Measurements from ENCODE around the gene KCNE1.
"Not testable (repeated sequence)": the region's sequence is repeated elsewhere in the genome, so short reads cannot be mapped to it uniquely, and the experiment has no call there.

Gene KCNE1

DNA sequence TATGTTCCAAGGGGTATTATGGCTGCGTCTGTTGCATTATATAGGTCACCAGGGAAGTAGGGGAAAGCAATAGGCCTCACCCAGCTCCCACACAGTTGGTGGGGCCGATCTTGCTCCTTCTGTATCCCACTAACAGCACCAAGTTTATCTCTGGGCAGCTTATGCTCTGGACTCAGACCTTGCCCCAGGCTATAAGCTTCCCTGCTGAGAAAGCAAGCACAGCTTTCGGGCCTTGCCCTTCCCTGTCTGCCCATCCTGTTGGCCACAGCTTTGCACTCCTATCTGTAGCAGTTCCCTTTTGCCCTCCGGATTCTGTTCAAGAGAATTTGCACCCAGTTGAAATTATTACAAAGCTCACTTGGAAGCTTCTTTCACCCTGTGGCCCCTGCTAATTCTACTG is 12.9 kb downstream of the KCNE1 start:
- no peak for DNase-seq (ENCODE audit: low read depth, low spot score)
- Histone ChIP-seq H3K36me3 (ENCODE audit: insufficient read depth, low read length) (no peaks in the 10 kb centered on the region), H3K9me3 (ENCODE audit: low read depth, low read length) (no peaks in the 10 kb centered on the region), H3K9ac (ENCODE audit: insufficient read length) (no peak overlapping the region), H3K27ac (no peak overlapping the region), H3K4me3 (no peak overlapping the region)
- no peak for TF ChIP-seq EZH2 (IDR thresholded peaks at IDR 0.05)
- no peak for TF ChIP-seq FOXP2 (optimal IDR thresholded peaks at IDR 0.05; ENCODE audit: control extremely low read depth, extremely low read length, insufficient read depth)
- no peak for TF ChIP-seq POLR2AphosphoS5 (IDR thresholded peaks at IDR 0.05; ENCODE audit: borderline replicate concordance, low read depth, low read length)

DNA sequence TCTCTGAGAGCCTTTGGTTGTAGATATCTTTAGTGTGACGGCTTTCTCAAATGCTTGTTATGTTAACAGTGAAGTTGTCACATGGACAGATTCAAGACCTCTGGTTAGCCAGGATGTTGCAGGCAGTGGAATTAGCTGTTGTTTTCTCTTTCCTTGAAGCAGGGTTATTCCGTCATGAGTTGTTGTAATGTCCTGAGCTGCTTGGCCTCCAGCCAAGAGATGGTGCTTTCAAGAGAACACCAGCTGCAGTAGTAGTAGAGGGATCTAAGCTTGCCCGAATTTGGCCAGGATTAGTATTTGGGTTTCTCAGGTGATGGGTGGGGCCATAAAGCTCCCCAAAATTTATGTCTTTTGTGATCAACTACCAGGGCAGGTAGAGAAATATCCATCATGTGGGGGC is 13.4 kb downstream of the KCNE1 start:
- H3K36me3 ChIP-seq (ENCODE audit: insufficient read depth, low read length) = no peaks in the 10 kb centered on the region
- H3K9ac ChIP-seq (ENCODE audit: insufficient read length) = no peak overlapping the region
- DNase-seq (ENCODE audit: low read depth, low spot score) = no peak
- H3K27ac ChIP-seq = no peak overlapping the region
- no peak for TF ChIP-seq FOXP2 (optimal IDR thresholded peaks at IDR 0.05; ENCODE audit: control extremely low read depth, extremely low read length, insufficient read depth)
- TF ChIP-seq POLR2AphosphoS5 (IDR thresholded peaks at IDR 0.05; ENCODE audit: borderline replicate concordance, low read depth, low read length) = no peak
- TF ChIP-seq EZH2 (IDR thresholded peaks at IDR 0.05) = no peak
- no peaks in the 10 kb centered on the region for H3K9me3 ChIP-seq (ENCODE audit: low read depth, low read length)
- H3K4me3 ChIP-seq = no peak overlapping the region

- not testable (repeated sequence) for H3K4me3 ChIP-seq; H3K27ac ChIP-seq; DNase-seq (ENCODE audit: low read depth, low spot score); H3K9me3 ChIP-seq (ENCODE audit: low read depth, low read length); H3K36me3 ChIP-seq (ENCODE audit: insufficient read depth, low read length); H3K9ac ChIP-seq (ENCODE audit: insufficient read length)
These were observed 28.2 kb downstream of the KCNE1 start for GRCh38 chr21:34483854-34484253.

DNA sequence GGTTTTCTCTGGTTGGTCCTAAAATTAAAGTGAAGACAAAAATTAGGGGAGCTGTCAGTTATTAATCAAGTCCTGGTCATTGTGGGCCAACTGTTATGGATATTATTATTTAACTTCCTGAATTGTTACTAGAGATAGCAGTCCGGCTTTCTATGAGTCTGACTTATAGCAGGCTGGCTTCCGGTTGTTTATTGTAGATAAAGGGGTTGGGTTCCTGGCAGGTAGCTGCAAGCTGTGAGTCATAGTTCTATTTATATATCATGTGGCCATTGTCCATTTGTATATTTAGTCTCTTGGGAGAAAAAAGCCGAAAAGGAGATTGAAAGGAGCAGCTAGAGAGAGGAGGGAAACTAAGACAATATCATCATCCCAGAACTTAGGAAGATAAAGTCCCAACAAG is 28.6 kb downstream of the KCNE1 start:
- H3K9ac ChIP-seq (ENCODE audit: insufficient read length); H3K27ac ChIP-seq; H3K4me3 ChIP-seq; H3K9me3 ChIP-seq (ENCODE audit: low read depth, low read length); DNase-seq (ENCODE audit: low read depth, low spot score); H3K36me3 ChIP-seq (ENCODE audit: insufficient read depth, low read length): not testable (repeated sequence)

- DNase-seq (ENCODE audit: low read depth, low spot score); H3K27ac ChIP-seq; H3K36me3 ChIP-seq (ENCODE audit: insufficient read depth, low read length); H3K9ac ChIP-seq (ENCODE audit: insufficient read length); H3K9me3 ChIP-seq (ENCODE audit: low read depth, low read length); H3K4me3 ChIP-seq: not testable (repeated sequence)
These were observed 44.7 kb downstream of the KCNE1 start for GRCh38 chr21:34467333-34467732.

DNA sequence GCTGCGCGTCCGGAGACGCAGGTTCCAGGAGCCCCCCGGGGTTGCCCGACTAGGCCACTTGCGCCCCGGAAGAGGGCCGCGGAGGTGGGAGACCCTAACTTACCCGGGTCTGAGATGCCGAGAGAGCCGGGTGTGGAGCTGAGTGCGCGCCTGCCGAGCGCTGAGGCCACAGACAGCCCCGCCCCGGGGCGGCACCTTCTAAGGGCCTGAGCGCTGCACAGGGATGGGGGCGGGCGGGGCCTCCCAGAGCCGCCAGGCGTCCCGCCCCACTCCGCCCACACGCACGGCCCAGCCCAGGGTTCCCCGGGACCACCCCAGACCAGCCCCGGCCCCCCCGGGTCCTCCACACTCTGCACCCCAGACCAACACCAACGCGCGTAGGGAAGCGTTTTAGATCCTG is 52.6 kb downstream of the KCNE1 start:
- not testable (repeated sequence) for H3K9me3 ChIP-seq (ENCODE audit: low read depth, low read length); H3K9ac ChIP-seq (ENCODE audit: insufficient read length); H3K4me3 ChIP-seq; H3K36me3 ChIP-seq (ENCODE audit: insufficient read depth, low read length); H3K27ac ChIP-seq; DNase-seq (ENCODE audit: low read depth, low spot score)

GRCh38 chr21:34458266-34458665 is 53.7 kb downstream of the KCNE1 start:
- not testable (repeated sequence) for H3K27ac ChIP-seq; H3K9ac ChIP-seq (ENCODE audit: insufficient read length); DNase-seq (ENCODE audit: low read depth, low spot score); H3K36me3 ChIP-seq (ENCODE audit: insufficient read depth, low read length); H3K9me3 ChIP-seq (ENCODE audit: low read depth, low read length); H3K4me3 ChIP-seq

DNA sequence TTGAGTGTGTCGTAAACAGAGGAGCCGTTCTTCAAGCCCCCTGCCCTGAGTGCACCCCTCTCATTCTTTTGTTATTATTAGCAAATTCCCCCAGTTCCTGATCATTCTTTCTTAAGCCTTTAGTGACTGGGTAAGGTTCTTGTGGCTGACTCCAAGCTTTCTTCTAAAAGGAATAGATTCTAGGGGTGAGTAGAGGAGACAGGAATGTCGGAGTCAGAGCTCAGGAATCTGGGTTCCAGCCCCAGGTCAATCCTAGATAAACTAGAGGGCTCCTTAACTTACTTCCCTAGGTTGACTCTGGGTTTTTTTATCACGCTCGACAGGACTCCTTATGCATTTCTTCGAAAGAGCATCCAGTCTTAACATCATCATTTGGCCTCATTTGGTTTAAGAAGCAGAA is 55.8 kb downstream of the KCNE1 start:
- DNase-seq (ENCODE audit: low read depth, low spot score); H3K36me3 ChIP-seq (ENCODE audit: insufficient read depth, low read length); H3K4me3 ChIP-seq: not testable (repeated sequence)

GRCh38 chr21:34455628-34456027 is 56.4 kb downstream of the KCNE1 start:
- H3K9ac ChIP-seq (ENCODE audit: insufficient read length); H3K36me3 ChIP-seq (ENCODE audit: insufficient read depth, low read length); DNase-seq (ENCODE audit: low read depth, low spot score); H3K4me3 ChIP-seq; H3K27ac ChIP-seq; H3K9me3 ChIP-seq (ENCODE audit: low read depth, low read length): not testable (repeated sequence)

More for the DNA sequence above, 55.8 kb downstream of the KCNE1 start:
- not testable (repeated sequence) for H3K27ac ChIP-seq; H3K9me3 ChIP-seq (ENCODE audit: low read depth, low read length); H3K9ac ChIP-seq (ENCODE audit: insufficient read length)

GRCh38 chr21:34447018-34447417 is 65.0 kb downstream of the KCNE1 start:
- H3K36me3 ChIP-seq (ENCODE audit: insufficient read depth, low read length); H3K27ac ChIP-seq; DNase-seq (ENCODE audit: low read depth, low spot score); H3K4me3 ChIP-seq; H3K9me3 ChIP-seq (ENCODE audit: low read depth, low read length); H3K9ac ChIP-seq (ENCODE audit: insufficient read length): not testable (repeated sequence)

DNA sequence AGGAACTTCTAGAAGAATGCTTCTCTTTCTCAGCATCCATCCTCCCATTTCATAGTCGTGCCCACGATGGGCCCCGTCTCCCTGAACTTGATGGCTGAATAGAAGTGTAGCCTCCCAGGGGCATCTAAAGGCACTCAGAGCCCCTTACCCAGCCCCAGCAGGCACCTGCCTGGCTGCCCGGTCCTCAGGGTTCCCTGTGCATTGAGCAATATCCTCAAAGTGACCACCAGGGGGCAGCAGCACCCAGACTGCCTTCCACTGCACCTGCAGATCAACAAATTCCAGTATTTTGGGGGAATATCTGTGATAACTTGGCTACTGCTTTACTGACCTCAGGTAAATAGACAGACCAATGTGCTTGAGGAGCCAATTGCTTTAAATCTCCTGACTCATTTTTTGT is 68.5 kb downstream of the KCNE1 start:
- not testable (repeated sequence) for H3K9me3 ChIP-seq (ENCODE audit: low read depth, low read length)

DNA sequence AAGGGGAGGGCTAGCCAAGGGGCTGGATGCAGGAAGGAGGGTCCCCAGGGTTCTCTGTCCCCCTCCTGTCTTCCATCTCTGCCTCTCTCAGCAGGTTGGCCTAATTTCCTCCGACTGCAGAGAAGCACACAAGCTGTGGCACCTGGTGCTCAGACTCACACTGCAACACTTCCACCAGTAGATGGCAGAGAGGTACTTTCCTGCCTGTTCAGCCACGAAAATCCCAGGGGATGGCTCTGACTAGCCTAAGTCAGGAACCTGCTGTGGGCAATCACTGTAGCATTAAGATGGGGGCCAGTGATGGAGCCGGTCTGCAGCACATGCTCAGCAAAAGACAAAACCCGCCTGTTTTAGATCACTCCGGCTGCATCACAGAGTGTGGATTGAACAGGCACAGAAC is 82.3 kb downstream of the KCNE1 start:
- DNase-seq (ENCODE audit: low read depth, low spot score); H3K4me3 ChIP-seq; H3K9ac ChIP-seq (ENCODE audit: insufficient read length); H3K9me3 ChIP-seq (ENCODE audit: low read depth, low read length); H3K27ac ChIP-seq; H3K36me3 ChIP-seq (ENCODE audit: insufficient read depth, low read length): not testable (repeated sequence)

More for the DNA sequence above, 68.5 kb downstream of the KCNE1 start:
- not testable (repeated sequence) for H3K9ac ChIP-seq (ENCODE audit: insufficient read length); H3K36me3 ChIP-seq (ENCODE audit: insufficient read depth, low read length); H3K27ac ChIP-seq; DNase-seq (ENCODE audit: low read depth, low spot score); H3K4me3 ChIP-seq

- H3K27ac ChIP-seq; H3K9me3 ChIP-seq (ENCODE audit: low read depth, low read length); H3K9ac ChIP-seq (ENCODE audit: insufficient read length); H3K36me3 ChIP-seq (ENCODE audit: insufficient read depth, low read length); DNase-seq (ENCODE audit: low read depth, low spot score); H3K4me3 ChIP-seq: not testable (repeated sequence)
These were observed 83.6 kb downstream of the KCNE1 start for GRCh38 chr21:34428441-34428840.

- H3K9me3 ChIP-seq (ENCODE audit: low read depth, low read length); H3K27ac ChIP-seq; H3K9ac ChIP-seq (ENCODE audit: insufficient read length); H3K4me3 ChIP-seq; H3K36me3 ChIP-seq (ENCODE audit: insufficient read depth, low read length); DNase-seq (ENCODE audit: low read depth, low spot score): not testable (repeated sequence)
These were observed 84.7 kb downstream of the KCNE1 start for GRCh38 chr21:34427339-34427738.

GRCh38 chr21:34423805-34424204 is 88.2 kb downstream of the KCNE1 start, which contains the start of gene SMIM34:
Gene SMIM34 (minus strand): TSS chr21:34423951. CDS start chr21:34423839, 112 bp downstream.
- not testable (repeated sequence) for H3K27ac ChIP-seq; DNase-seq (ENCODE audit: low read depth, low spot score); H3K9ac ChIP-seq (ENCODE audit: insufficient read length); H3K4me3 ChIP-seq; H3K36me3 ChIP-seq (ENCODE audit: insufficient read depth, low read length); H3K9me3 ChIP-seq (ENCODE audit: low read depth, low read length)

Measured in SK-N-MC (cell line).